HG02970 (cell line): Measurements from ENCODE around the gene LRPPRC.

ENCODE experiments used
- ATAC-seq: cut with Tn5 transposase; IDR thresholded peaks from one replicate; pipeline ENCODE4 v1.9.1; 2021; ENCODE audit warnings: mild to moderate bottlenecking, moderate library complexity, moderate number of reproducible peaks; ENCODE audit not compliant: unreplicated experiment, low FRiP score

Gene LRPPRC

GRCh38 chr2:43874776-43875451, 120.9 kb downstream of the LRPPRC start:
- no peak for ATAC-seq

GRCh38 chr2:43872151-43872550, 123.6 kb downstream of the LRPPRC start:
- no peak for ATAC-seq

GRCh38 chr2:43855292-43855691, 140.5 kb downstream of the LRPPRC start:
- no peak for ATAC-seq

- no peak for ATAC-seq
These were observed 141.1 kb downstream of the LRPPRC start for GRCh38 chr2:43854671-43855070.

GRCh38 chr2:43853141-43854081, 142.4 kb downstream of the LRPPRC start:
- ATAC-seq = no peak

GRCh38 chr2:43852196-43852730, 143.5 kb downstream of the LRPPRC start:
- ATAC-seq = no peak

- no peak for ATAC-seq
These were observed 144.5 kb downstream of the LRPPRC start for GRCh38 chr2:43851011-43851980.

- no peak for ATAC-seq
These were observed 147.6 kb downstream of the LRPPRC start for GRCh38 chr2:43848214-43848613.

GRCh38 chr2:43846140-43846793, 149.5 kb downstream of the LRPPRC start:
- no peak for ATAC-seq

GRCh38 chr2:43845181-43845580, 150.6 kb downstream of the LRPPRC start:
- no peak for ATAC-seq

- no peak for ATAC-seq
These were observed 152.9 kb downstream of the LRPPRC start for GRCh38 chr2:43842866-43843226.

- no peak for ATAC-seq
These were observed 153.6 kb downstream of the LRPPRC start for GRCh38 chr2:43841949-43842865.

- ATAC-seq = no peak
These were observed 154.8 kb downstream of the LRPPRC start for GRCh38 chr2:43840965-43841364.

- no peak for ATAC-seq
These were observed 155.8 kb downstream of the LRPPRC start for GRCh38 chr2:43839776-43840564.

GRCh38 chr2:43838560-43839267, 157.1 kb downstream of the LRPPRC start, which contains the start of the genes ABCG5 and ABCG8:
ABCG5 (minus strand) TSS chr2:43838839; CDS start chr2:43838679, 160 bp downstream.
ABCG8 (plus strand) TSS chr2:43838971; CDS start chr2:43839054, 83 bp downstream.
- ATAC-seq = no peak

GRCh38 chr2:43837831-43838559, 157.8 kb downstream of the LRPPRC start:
- no peak for ATAC-seq
